GM12878 (cell line): ENCODE data around the gene PRKCE.

Source experiments
- BMI1 ChIP-seq: fragments of 450-650 bp; IDR thresholded peaks from 2 replicates; pipeline ENCODE4 v1.6.1; 2016; ENCODE audit warnings: mild to moderate bottlenecking, moderate library complexity, borderline replicate concordance
- CTCF ChIP-seq, 3 experiments: IDR thresholded peaks in 2 of 3; conservative IDR thresholded peaks in 1 of 3; 2 replicates each; pipeline ENCODE4 v1.5.1; 2011; ENCODE audit warnings: low read depth in 3 of 3, low read length in 3 of 3, mild to moderate bottlenecking in 3 of 3, control low read depth in 2 of 3, moderate library complexity in 2 of 3, inconsistent platforms in 1 of 3, mixed read lengths in 1 of 3; ENCODE audit not compliant: control insufficient read depth in 2 of 3, insufficient read depth in 1 of 3; ENCODE audit errors: extremely low read depth in 1 of 3
- YY1 ChIP-seq: IDR thresholded peaks from 2 replicates; pipeline ENCODE4 v1.6.1; 2011; ENCODE audit warnings: low read depth, mild to moderate bottlenecking, low read length
- TF ChIP-seq, protein P1 (sequence below): IDR thresholded peaks from 2 replicates; pipeline ENCODE4 v1.6.1; 2011; ENCODE audit warnings: mild to moderate bottlenecking, low read depth, low read length, moderate library complexity; ENCODE audit not compliant: insufficient replicate concordance

- TF ChIP-seq BMI1 (no peak), YY1 (no peak), CTCF (IDR thresholded peaks at IDR 0.05 in 2 of 3, conservative IDR thresholded peaks at IDR 0.05 in 1 of 3; ENCODE audit: control insufficient read depth in 2 of 3, extremely low read depth in 1 of 3, insufficient read depth in 1 of 3, low read depth in 3 of 3, low read length in 3 of 3) (no peak)
- TF ChIP-seq, protein P1, sequence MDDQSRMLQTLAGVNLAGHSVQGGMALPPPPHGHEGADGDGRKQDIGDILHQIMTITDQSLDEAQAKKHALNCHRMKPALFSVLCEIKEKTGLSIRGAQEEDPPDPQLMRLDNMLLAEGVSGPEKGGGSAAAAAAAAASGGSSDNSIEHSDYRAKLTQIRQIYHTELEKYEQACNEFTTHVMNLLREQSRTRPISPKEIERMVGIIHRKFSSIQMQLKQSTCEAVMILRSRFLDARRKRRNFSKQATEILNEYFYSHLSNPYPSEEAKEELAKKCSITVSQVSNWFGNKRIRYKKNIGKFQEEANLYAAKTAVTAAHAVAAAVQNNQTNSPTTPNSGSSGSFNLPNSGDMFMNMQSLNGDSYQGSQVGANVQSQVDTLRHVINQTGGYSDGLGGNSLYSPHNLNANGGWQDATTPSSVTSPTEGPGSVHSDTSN: no peak
Measured at GRCh38 chr2:45994060-45994459, 342.6 kb downstream of the PRKCE start.
